Hindlimb muscle (tissue), 1 donor: ENCODE measurements around the gene CFHR3. TPM values are rescaled to one million over a fixed set of nuclear protein-coding genes. Genes with fewer than 3 reads are reported as not detected.
A peak's percentile ranks its signal among the peaks of the same experiment; 100 is the strongest.
"Not testable (repeated sequence)": the region's sequence is repeated elsewhere in the genome, so short reads cannot be mapped to it uniquely, and the experiment has no call there.

Experiments used
- DNase-seq: peaks from one replicate; pipeline ENCODE4 v3.0.0-alpha.2; 2013
- polyA plus RNA-seq: library from polyadenylated mRNA; unstranded; fragments of 120-200 nt; gene quantifications from one replicate; pipeline ENCODE4 v1.2.1, GENCODE V29; 2013; ENCODE audit not compliant: insufficient read length

Gene CFHR3
- 1.7 TPM for polyA plus RNA-seq

- DNase-seq, result no peak
These were observed at the start of gene CFHR3 for GRCh38 chr1:196774603-196775002. Gene CFHR3 (plus strand): TSS chr1:196774840. CDS start chr1:196774887, 47 bp downstream.

GRCh38 chr1:196732526-196732925 lies 42.1 kb upstream of the CFHR3 start:
- no peak for DNase-seq

GRCh38 chr1:196733091-196733970 lies 41.3 kb upstream of the CFHR3 start:
- no peak for DNase-seq

DNA sequence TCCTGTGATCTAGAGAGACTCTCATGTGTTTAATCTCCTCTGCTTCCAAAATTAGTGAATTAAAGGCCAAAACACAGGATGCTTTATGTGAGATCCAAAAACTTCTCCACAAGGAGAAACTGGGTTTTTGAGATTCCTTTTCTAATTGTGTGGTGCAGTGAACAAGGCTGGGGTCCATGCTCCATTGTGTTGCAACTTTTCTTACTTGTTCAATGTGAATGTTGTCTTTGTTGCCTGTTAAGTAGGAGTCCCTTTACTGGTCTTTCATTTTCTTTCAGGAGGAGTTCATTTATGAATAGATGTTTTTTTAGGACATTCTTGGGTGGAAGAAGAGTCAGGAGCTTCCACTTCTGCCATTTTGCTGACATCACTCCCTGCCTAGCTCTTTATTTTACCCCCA lies 40.6 kb upstream of the CFHR3 start:
- DNase-seq, result no peak

- no peak for DNase-seq
These were observed 40.2 kb upstream of the CFHR3 start for GRCh38 chr1:196734460-196734859.

DNA sequence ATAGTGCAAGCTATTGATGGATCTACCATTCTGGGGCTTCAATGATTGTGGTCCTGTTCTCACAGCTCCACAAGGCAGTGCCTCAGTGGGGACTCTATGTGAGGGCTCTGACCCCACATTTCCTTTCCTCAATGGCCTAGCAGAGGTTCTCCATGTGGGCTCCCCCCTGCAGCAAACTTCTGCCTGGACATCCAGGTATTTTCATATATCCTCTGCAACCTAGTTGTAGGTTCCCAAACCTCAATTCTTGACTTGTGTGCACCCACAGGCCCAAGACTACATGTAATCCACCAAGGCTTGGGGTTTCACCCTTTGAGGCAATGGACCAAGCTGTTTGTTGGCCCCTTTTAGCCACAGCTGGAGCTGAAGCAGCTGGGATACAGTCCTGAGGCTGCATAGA lies 35.9 kb upstream of the CFHR3 start:
- DNase-seq, result no peak

- not testable (repeated sequence) for DNase-seq
These were observed 31.4 kb upstream of the CFHR3 start for GRCh38 chr1:196743244-196743643.

DNA sequence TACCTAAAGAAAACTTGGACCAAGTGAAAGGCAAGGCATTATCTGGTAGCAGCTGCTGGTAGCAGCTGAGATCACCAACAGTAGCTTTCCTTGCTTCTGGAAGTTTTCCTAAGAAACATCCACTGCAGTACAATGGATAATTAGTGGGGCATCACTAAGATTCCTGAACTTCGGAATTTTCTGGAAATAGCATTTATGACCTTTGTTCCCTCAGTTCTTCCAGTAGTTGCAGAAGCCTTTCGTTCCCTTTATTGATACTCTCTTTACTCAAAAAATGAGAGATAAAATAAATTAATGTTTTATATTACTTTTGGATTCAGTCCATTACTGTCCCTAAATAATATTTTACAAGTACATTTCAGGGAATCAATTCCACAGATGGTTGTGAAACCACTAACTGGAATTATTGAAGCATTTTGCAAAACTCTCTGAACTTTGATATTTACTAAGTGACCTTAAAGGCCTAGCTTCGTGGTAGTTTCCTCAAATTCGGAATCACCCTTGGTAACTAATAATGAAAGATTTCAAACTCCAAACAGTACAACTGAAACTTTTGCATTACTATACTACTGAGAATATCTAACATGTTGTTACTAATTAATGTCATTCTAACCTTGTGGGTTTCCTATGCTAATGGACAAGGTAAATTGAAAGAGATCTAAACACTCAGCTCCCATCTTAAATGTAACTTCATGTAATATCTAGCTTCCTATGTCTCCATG lies 9.5 kb upstream of the CFHR3 start:
- not testable (repeated sequence) for DNase-seq

- DNase-seq, result not testable (repeated sequence)
These were observed 4.8 kb upstream of the CFHR3 start for GRCh38 chr1:196769823-196770222.

DNA sequence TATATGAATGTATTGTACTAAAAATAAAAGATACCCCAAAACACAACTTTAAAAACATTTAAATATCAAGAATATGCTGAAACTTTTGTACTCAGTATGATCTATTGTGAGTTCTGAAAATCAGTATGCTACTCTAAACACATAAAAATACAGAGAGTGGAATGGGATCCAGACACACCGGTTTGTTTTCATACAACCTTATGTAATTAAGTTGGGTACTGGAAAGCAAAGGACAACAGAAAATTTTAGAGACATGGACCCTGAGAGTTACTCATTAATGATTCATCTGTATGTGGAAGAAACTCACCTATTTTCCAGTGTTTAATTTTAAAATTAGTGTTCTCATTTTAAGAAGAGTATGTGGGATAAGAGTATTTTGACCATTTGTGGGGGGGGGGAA lies 927 bp upstream of the CFHR3 start:
- DNase-seq, result no peak

GRCh38 chr1:196774175-196774574 lies 465 bp upstream of the CFHR3 start:
- DNase-seq, result no peak

GRCh38 chr1:196777603-196778002 lies 3.0 kb downstream of the CFHR3 start:
- no peak for DNase-seq

GRCh38 chr1:196779093-196779492 lies 4.5 kb downstream of the CFHR3 start:
- no peak for DNase-seq

- not testable (repeated sequence) for DNase-seq
These were observed 16.6 kb downstream of the CFHR3 start for GRCh38 chr1:196791252-196791651.

- not testable (repeated sequence) for DNase-seq
These were observed 19.5 kb downstream of the CFHR3 start for GRCh38 chr1:196794103-196794502.

- no peak for DNase-seq
These were observed 23.3 kb downstream of the CFHR3 start for GRCh38 chr1:196797891-196798290.

- not testable (repeated sequence) for DNase-seq
These were observed 27.3 kb downstream of the CFHR3 start for GRCh38 chr1:196801920-196802319.

DNA sequence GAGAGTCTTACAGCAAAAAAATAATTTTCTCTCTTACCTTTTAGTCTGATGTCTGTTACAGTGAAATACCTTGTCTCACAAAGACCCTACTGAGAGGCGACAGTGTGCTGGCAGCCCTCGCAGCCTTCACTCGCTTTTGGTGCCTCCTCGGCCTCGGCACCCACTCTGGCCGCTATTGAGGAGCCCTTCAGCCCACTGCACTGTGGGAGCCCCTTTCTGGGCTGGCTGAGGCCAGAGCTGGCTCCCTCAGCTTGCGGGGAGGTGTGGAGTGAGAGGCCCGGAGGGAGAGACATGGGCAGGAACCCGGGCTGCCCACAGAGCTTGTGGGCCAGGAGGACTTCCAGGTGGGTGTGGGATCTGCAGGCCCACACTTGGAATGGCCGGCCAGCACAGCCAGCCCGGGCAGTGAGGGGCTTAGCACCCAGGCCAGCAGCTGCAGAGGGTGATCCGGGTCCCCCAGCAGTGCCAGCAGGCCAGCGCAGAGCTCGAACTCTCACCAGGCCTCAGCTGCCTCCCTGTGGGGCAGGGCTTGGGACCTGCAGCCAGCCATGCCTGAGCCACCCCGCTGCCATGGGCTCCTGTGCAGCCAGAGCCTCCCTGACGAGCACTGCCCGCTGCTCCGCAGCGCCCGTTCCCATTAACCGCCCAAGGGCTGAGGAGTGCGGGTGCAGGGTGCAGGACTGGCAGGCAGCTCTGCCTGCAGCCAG lies 34.0 kb downstream of the CFHR3 start:
- DNase-seq, result no peak

GRCh38 chr1:196817442-196817841 lies 42.8 kb downstream of the CFHR3 start:
- DNase-seq, result not testable (repeated sequence)

GRCh38 chr1:196819531-196819930 lies 44.9 kb downstream of the CFHR3 start, which contains the start of gene CFHR1:
Gene CFHR1 (plus strand): TSS chr1:196819731. CDS start chr1:196819845, 114 bp downstream.
- DNase-seq, result not testable (repeated sequence)

DNA sequence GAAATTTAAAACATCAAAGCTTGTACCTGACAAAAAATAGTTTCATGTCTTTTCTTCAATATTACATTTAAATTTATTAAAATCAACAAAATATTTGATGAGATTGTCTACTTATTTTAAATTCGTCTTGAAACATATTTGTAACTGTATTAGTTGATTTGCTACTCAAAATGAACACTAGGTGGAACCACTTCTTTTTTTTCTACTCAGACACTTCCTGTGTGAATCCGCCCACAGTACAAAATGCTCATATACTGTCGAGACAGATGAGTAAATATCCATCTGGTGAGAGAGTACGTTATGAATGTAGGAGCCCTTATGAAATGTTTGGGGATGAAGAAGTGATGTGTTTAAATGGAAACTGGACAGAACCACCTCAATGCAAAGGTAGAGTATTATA lies 53.2 kb downstream of the CFHR3 start:
- peak; percentile 2 for DNase-seq
